C4-2B (cell line): ENCODE data around the gene QTRT2.

Source experiments
- H3K27ac ChIP-seq: fragments of 450-650 bp; 2 replicates; pipeline ENCODE4 v1.5.1; 2017
- ZFX ChIP-seq: fragments of 450-650 bp; IDR thresholded peaks from 2 replicates; pipeline ENCODE4 v1.6.1; 2017
- TF ChIP-seq, protein P1 (sequence below): fragments of 450-650 bp; conservative IDR thresholded peaks from 2 replicates; pipeline ENCODE4 v1.5.1; 2017; ENCODE audit warnings: mild to moderate bottlenecking

Gene QTRT2

DNA sequence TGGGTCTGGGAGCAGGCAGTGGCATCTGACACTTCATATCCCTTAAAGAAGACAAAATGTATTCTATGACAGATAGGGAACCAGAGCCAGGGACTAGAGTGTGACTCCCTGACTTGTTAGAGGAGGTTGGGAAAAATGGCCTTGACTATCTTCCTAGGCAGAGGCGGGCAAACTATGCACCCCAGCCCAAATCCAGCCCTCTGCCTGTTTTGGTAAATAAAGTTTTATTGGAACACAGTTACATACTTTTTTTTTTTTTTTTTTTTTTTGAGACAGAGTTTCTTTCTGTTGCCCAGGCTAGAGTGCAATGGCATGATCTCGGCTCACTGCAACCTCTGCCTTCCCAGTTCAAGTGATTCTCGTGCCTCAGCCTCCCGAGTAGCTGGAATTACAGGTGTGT is 47.3 kb downstream of the QTRT2 start:
- TF ChIP-seq ZFX: no peak
- TF ChIP-seq, protein P1, sequence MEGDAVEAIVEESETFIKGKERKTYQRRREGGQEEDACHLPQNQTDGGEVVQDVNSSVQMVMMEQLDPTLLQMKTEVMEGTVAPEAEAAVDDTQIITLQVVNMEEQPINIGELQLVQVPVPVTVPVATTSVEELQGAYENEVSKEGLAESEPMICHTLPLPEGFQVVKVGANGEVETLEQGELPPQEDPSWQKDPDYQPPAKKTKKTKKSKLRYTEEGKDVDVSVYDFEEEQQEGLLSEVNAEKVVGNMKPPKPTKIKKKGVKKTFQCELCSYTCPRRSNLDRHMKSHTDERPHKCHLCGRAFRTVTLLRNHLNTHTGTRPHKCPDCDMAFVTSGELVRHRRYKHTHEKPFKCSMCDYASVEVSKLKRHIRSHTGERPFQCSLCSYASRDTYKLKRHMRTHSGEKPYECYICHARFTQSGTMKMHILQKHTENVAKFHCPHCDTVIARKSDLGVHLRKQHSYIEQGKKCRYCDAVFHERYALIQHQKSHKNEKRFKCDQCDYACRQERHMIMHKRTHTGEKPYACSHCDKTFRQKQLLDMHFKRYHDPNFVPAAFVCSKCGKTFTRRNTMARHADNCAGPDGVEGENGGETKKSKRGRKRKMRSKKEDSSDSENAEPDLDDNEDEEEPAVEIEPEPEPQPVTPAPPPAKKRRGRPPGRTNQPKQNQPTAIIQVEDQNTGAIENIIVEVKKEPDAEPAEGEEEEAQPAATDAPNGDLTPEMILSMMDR: no peak
- no peak overlapping the region for H3K27ac ChIP-seq

DNA sequence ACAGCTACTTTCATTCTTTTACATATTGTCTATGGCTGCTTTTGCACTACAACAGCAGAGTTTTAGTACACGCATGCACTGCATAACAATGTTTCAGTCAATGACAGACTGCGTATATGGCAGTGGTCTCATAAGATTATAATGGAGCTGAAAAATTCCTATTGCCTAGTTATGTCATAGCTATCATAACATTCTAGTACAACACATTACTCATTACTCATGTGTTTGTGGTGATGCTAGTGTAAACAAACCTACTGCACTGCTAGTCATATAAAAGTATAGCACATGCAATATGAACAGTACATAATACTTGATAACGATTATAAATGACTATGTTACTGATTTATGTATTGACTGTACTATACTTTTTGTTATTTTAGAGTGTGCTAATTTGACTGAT is 47.9 kb downstream of the QTRT2 start:
- TF ChIP-seq ZFX: no peak
- TF ChIP-seq, protein P1: no peak
- no peak overlapping the region for H3K27ac ChIP-seq

DNA sequence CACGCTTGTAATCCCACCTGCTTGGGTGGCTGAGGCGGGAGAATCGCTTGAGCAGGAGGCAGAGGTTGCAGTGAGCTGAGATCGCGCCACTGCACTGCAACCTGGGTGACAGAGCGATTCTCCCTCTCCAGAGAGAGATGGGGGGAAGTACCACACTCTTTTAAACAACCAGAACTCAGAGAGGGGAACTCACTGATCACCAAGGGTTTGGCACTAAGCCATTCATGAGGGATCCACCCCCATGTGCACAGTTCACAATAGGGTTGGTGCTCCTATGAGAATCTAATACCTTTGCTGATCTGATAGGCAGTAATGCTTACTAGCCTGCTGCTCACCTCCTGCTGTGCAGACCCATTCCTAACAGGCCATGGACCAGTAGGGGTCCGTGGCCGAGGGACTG is 51.6 kb downstream of the QTRT2 start:
- TF ChIP-seq, protein P1: no peak
- no peak for TF ChIP-seq ZFX
- no peak overlapping the region for H3K27ac ChIP-seq

DNA sequence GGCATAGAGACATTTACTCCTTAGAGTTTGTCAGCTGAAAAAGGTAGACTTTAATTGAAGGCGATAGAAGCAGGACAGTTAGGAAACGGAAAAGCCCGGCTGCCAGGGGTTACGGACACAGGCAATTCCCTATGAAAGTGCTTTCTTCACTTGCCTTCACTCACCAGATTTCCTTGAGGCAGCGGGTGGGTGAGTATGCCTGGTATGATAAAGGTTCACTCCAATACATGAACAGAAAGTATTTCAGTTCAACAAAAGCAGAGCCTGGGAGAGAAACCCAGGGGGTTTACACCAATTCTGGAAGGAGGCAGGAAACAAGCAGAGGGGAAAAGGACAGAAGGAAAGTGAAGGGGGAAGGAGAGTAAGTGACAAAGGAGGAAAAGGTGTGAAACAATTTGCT is 53.9 kb downstream of the QTRT2 start:
- no peak overlapping the region for H3K27ac ChIP-seq
- TF ChIP-seq, protein P1: no peak
- no peak for TF ChIP-seq ZFX

DNA sequence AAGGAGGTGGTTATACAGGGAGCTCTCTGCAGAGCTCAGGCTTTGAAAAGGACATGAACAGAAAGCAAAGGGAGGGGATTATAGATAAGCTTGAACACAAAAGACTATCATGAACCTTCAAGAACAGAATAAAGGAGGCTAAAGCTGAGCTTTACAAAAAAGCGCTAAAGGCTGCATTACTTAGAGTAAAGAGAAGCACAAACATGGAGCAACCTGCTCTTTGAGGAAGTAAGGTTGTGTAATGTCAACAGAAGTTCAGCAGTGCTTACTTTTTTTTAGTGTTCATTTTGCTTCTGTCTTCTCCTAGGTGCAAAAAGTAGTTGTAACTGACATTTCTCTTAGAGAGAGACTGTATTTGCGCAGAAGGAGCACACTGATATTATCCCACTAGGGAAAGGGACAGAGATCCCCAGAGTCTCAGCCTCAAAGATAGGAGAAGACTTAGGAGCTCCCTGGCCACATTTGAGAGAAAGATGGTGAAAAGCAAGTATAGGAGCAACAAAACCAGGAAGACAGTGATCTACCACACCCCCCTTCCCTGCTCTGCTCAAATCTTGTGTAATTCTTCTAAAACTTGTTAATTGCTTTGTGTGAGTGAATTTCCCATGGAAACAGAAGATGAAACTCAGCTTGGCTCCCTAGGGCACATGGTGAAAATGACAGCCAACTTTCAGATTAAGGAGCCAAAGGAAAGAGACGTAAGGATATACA is 54.7 kb downstream of the QTRT2 start:
- TF ChIP-seq ZFX: no peak
- H3K27ac ChIP-seq: no peak overlapping the region

DNA sequence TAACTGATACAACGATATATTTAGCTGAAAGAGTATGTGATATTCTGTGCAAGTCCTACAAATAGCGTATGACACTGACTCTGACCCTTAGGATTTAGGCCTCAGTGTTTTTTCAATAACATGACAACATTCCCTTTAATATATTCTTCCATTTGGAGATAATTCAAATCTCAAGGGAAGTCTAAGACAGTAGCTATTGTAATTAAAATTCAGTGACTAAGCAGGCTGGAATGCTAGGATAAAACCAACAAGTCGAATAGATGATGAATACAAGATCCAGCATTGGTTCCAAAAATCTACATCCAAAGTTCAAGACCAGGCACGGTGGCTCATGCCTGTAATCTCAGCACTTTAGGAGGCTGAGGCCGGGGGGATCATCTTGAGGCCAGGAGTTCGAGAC is 56.2 kb downstream of the QTRT2 start:
- H3K27ac ChIP-seq: no peak overlapping the region
- no peak for TF ChIP-seq ZFX
- TF ChIP-seq, protein P1: no peak

DNA sequence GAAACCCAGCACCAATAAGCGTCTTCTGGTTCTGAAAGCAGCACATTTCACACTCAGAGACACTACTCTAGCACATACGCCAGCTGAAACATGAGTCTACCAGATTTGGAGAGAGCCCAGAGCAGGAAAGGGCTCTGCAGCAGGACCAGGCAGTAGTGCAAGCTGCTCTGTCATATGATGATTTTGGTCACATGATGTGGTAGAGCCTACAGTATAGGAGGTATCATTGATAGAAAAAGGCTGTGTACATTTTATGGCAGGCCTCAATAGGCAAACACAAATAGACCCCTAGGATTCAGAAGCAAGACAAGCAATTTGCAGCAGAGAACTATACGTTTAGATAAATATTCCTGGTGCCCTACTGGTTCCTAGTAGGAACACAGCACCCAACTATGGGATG is 58.2 kb downstream of the QTRT2 start:
- H3K27ac ChIP-seq: no peak overlapping the region
- TF ChIP-seq, protein P1: no peak
- TF ChIP-seq ZFX: no peak

DNA sequence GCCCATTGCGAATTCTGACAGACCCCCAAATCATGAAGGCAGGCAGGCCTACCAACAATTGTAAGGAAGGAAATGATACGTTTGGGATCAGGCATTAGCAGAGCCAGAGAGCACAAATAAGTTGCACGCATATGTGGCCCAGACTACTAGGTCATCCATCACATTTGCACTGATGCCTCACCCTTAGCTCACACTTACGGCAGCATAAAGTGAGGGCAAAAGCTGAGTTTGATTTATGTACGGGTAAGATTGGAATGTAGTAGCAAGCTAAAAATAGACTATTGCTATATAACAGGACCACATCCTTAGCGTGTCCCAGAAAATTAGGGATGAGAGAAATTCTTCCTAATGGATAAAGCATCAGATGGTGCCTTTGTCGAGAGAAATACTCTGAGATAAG is 58.6 kb downstream of the QTRT2 start:
- no peak for TF ChIP-seq ZFX
- TF ChIP-seq, protein P1: no peak
- no peak overlapping the region for H3K27ac ChIP-seq
